Tibial nerve (tissue), 4 donors: ENCODE data around the gene PEX6.

Experiments used
- EP300 ChIP-seq, 2 donors: sonication (generic); formaldehyde crosslinking; IDR thresholded peaks; one replicate each; pipeline ENCODE4 v1.6.1; 2017; ENCODE audit warnings: antibody characterized with exemption in 2 of 2, mild to moderate bottlenecking in 1 of 2
- POLR2A ChIP-seq, 2 donors: fragments of 450-650 bp; IDR thresholded peaks; one replicate each; pipeline ENCODE4 v1.6.1; 2017; ENCODE audit warnings: antibody characterized with exemption in 2 of 2, mild to moderate bottlenecking in 2 of 2, moderate library complexity in 2 of 2
- TF ChIP-seq, protein P1 (sequence below), 5 experiments: fragments of 200-600 bp in 3 of 5; fragments of 450-650 bp in 2 of 5; sonication (generic) in 3 of 5; IDR thresholded peaks; one replicate each; pipeline ENCODE4 v1.5.1; 2016 to 2019; ENCODE audit warnings: antibody characterized with exemption in 5 of 5, mild to moderate bottlenecking in 3 of 5, moderate library complexity in 2 of 5

DNA sequence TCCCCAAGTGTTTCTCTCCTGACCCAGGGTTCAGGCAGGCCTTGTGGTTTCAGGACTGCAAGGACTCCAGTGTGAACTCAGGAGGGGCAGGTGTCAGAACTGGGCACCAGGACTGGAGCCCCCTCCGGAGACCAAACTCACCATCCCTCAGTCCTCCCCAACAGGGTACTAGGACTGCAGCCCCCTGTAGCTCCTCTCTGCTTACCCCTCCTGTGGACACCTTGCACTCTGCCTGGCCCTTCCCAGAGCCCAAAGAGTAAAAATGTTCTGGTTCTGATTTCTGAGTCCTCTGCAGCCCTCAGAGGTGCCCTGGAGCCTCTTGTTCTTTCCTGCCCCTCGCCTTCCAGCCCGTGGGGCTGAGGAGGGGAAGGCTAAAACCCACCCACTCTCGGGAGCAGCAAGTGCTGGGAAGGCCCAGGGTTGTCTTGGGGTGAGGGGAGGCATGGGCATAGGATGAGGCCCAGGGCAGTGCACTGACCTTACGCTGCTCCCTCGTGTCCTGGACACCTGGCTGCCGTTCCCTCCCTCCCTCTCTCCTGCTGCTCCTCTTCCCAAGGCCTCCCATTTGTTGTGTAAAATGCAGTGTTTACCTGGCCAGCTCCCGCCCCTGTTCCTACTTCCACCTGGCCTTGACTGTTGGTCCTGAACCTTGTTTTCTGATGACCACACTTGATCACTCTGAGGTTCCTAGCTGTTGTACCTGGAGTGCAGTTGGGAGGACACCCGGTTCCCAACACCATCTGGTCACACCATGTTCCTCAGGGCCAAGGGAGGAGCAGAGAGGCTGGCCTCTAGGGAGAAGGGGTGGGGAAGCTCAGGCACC, 39.8 kb downstream of the PEX6 start:
- TF ChIP-seq, protein P1, sequence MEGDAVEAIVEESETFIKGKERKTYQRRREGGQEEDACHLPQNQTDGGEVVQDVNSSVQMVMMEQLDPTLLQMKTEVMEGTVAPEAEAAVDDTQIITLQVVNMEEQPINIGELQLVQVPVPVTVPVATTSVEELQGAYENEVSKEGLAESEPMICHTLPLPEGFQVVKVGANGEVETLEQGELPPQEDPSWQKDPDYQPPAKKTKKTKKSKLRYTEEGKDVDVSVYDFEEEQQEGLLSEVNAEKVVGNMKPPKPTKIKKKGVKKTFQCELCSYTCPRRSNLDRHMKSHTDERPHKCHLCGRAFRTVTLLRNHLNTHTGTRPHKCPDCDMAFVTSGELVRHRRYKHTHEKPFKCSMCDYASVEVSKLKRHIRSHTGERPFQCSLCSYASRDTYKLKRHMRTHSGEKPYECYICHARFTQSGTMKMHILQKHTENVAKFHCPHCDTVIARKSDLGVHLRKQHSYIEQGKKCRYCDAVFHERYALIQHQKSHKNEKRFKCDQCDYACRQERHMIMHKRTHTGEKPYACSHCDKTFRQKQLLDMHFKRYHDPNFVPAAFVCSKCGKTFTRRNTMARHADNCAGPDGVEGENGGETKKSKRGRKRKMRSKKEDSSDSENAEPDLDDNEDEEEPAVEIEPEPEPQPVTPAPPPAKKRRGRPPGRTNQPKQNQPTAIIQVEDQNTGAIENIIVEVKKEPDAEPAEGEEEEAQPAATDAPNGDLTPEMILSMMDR (IDR thresholded peaks at IDR 0.05) = no peak
- no peak for TF ChIP-seq POLR2A (IDR thresholded peaks at IDR 0.05)
- no peak for TF ChIP-seq EP300 (IDR thresholded peaks at IDR 0.05)
